Measurements from ENCODE around the gene HSD17B11.

DNA sequence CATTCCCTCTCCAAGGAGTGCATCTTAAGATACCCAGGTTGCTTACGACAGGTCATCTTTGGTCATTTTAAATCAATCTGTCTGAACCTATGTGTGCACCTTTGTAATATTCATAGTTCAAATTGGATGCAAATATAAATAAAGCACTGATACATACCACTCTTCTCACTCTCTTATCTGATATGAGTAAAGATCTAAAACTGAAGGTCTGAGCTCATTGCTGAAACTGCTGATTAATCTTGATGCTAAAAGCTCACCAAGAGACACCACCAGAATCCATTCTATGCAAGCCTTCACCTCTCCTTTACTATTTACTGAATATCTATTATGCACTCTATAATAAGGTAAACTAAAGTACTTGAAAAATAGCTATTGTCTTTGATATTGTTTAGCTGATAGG, 84.9 kb downstream of the HSD17B11 start:
- no peak for TF ChIP-seq CTCF (IDR thresholded peaks at IDR 0.05; ENCODE audit: low read length)
- TF ChIP-seq EZH2 (IDR thresholded peaks at IDR 0.05; ENCODE audit: borderline replicate concordance, low read length), result no peak
